ENCODE data around the gene NNT. TPM values are rescaled to one million over a fixed set of nuclear protein-coding genes. Genes with fewer than 3 reads are reported as not detected.

NNT gene
- total and polyA plus RNA-seq, 2 of the 8 experiments (the other 6 are each of a cell fraction or from before 2014, with no cell fraction given): 11.0 to 22.2 TPM

DNA sequence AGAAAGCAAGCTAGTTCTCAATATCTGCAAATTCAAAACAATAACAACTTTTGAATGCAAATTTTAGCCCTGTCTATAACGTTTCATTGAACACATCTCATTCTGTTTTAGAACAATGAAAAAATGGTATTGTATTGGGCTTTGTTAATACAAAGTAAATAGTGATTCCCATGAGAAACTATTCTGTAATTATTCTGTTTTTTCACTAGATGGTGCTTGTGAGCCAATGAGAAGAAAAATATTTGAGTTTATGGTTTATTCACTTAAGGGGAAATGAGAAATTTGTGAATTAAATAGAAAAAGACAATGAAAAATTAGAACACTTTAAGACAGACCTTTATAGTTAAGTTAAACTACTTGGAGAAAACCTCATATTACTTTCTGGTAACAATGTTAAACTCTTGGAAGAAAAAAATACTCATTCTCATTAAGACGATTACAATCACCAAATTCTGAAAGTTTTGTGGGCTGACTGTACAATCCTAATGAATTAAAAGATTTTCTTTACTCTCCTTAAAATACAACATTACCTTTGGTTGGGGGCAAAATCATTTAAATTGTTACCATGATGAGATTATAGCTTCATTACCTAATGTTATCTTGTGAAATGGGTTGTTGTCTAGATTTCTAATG lies 127.0 kb downstream of the NNT start:
- TF ChIP-seq RAD21 (IDR thresholded peaks at IDR 0.05 in 1 of 2, conservative IDR thresholded peaks at IDR 0.05 in 1 of 2; ENCODE audit: low read depth in 2 of 2, low read length in 2 of 2) (peak in 1 of 2 experiments; percentile 65; a peak in 3 of 4 replicates), GABPA (IDR thresholded peaks at IDR 0.05; ENCODE audit: borderline replicate concordance, insufficient read depth, low read length) (no peak), RFX5 (IDR thresholded peaks at IDR 0.05; ENCODE audit: borderline replicate concordance, low read depth, low read length) (no peak)
- TF ChIP-seq, protein P1, sequence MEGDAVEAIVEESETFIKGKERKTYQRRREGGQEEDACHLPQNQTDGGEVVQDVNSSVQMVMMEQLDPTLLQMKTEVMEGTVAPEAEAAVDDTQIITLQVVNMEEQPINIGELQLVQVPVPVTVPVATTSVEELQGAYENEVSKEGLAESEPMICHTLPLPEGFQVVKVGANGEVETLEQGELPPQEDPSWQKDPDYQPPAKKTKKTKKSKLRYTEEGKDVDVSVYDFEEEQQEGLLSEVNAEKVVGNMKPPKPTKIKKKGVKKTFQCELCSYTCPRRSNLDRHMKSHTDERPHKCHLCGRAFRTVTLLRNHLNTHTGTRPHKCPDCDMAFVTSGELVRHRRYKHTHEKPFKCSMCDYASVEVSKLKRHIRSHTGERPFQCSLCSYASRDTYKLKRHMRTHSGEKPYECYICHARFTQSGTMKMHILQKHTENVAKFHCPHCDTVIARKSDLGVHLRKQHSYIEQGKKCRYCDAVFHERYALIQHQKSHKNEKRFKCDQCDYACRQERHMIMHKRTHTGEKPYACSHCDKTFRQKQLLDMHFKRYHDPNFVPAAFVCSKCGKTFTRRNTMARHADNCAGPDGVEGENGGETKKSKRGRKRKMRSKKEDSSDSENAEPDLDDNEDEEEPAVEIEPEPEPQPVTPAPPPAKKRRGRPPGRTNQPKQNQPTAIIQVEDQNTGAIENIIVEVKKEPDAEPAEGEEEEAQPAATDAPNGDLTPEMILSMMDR (IDR thresholded peaks at IDR 0.05; ENCODE audit: control extremely low read depth in 1 of 3, insufficient read depth in 1 of 3, low read depth in 1 of 3, low read length in 3 of 3): peak in 2 of 3 experiments; percentile 8 to 31; a peak in 2 of 4 replicates
- Histone ChIP-seq H4K5ac (ENCODE audit: insufficient read length, low read depth, low read length) (no peak overlapping the region), H3K14ac (ENCODE audit: insufficient read length) (no peak overlapping the region), H3K23ac (ENCODE audit: insufficient read length) (no peak overlapping the region), H3K36me3 (ENCODE audit: control insufficient read depth in 2 of 4, insufficient read depth in 4 of 4, low read length in 3 of 4) (no peaks in the 10 kb centered on the region), H3K56ac (replicated peaks; ENCODE audit: insufficient read length, low read depth, low read length) (no peak overlapping the region), H3K4me3 (ENCODE audit: extremely low read depth in 1 of 4, insufficient read depth in 2 of 4, low read depth in 3 of 4, low read length in 4 of 4) (no peak overlapping the region), H4K91ac (replicated peaks; ENCODE audit: insufficient read length, low read length) (no peak overlapping the region), H3K79me1 (ENCODE audit: low read depth, low read length) (no peaks in the 10 kb centered on the region), H2AFZ (ENCODE audit: low read length) (no peak overlapping the region), H3K18ac (ENCODE audit: extremely low read depth, low read length) (no peak overlapping the region), H3K27me3 (replicated peaks in 1 of 4; ENCODE audit: control insufficient read depth in 3 of 4, extremely low read depth in 1 of 4, insufficient read depth in 3 of 4, low read length in 3 of 4) (no peaks in the 10 kb centered on the region), H2AK5ac (ENCODE audit: low read depth, low read length) (no peak overlapping the region), H2BK12ac (ENCODE audit: low read depth, low read length) (no peak overlapping the region), H3K9ac (replicated peaks in 1 of 4; ENCODE audit: extremely low read depth in 1 of 4, low read depth in 3 of 4, low read length in 3 of 4) (no peak overlapping the region), H3K9me3 (ENCODE audit: insufficient read depth in 2 of 2, low read depth in 1 of 2, low read length in 1 of 2) (no peaks in the 10 kb centered on the region), H2BK20ac (ENCODE audit: low read length) (no peak overlapping the region), H4K20me1 (replicated peaks in 1 of 2; ENCODE audit: control insufficient read depth in 1 of 2, insufficient read depth in 2 of 2, low read length in 2 of 2) (no peaks in the 10 kb centered on the region), H2BK120ac (replicated peaks; ENCODE audit: low read depth, low read length) (no peak overlapping the region), H4K8ac (ENCODE audit: extremely low read depth, insufficient read depth, low read length) (no peak overlapping the region), H3K4me1 (replicated peaks in 1 of 4; ENCODE audit: control insufficient read depth in 3 of 4, insufficient read depth in 4 of 4, low read length in 3 of 4) (no peaks in the 10 kb centered on the region; a peak in 1 of 7 replicates), H3K23me2 (ENCODE audit: low read depth, low read length) (no peaks in the 10 kb centered on the region), H3K27ac (ENCODE audit: low read depth, low read length) (no peak overlapping the region), H3K4ac (replicated peaks; ENCODE audit: insufficient read length, low read depth, low read length) (no peak overlapping the region), H3K4me2 (ENCODE audit: insufficient read depth in 1 of 2, low read depth in 2 of 2, low read length in 2 of 2) (no peak overlapping the region), H3K79me2 (ENCODE audit: control insufficient read depth in 1 of 2, insufficient read depth in 2 of 2, low read length in 2 of 2) (no peaks in the 10 kb centered on the region), H2BK15ac (ENCODE audit: low read length) (no peak overlapping the region), H2BK5ac (ENCODE audit: low read depth, low read length) (no peak overlapping the region)
- DNase-seq (ENCODE audit: low read depth in 1 of 2, low spot score in 2 of 2) (no peak), FAIRE-seq (no peak)
- POLR2A ChIA-PET (ENCODE audit: partially characterized antibody): no interaction called here
- CTCF ChIA-PET (ENCODE audit: partially characterized antibody): interaction anchor here (0.7 to 3.0 kb wide), 11 partner anchors 13 to 817 kb away, joined by 3 to 19 read pairs (median 4); no protein-coding TSS in a partner anchor
- WGBS, 2 experiments (ENCODE audit: extremely low coverage in 1 of 2, insufficient coverage in 1 of 2, insufficient read length in 1 of 2, insufficient replicate concordance in 2 of 2, low coverage in 1 of 2, low lambda C conversion rate in 2 of 2, missing lambda C conversion rate in 1 of 2): 51% methylated on average over 2 of the region's 2 CpGs; no CpG with 5 or more reads in 1 of the 2 experiments
